Measurements from ENCODE around the gene PTPRG.
"Not testable (repeated sequence)": the region's sequence is repeated elsewhere in the genome, so short reads cannot be mapped to it uniquely, and the experiment has no call there.

- TF ChIP-seq, protein P1, sequence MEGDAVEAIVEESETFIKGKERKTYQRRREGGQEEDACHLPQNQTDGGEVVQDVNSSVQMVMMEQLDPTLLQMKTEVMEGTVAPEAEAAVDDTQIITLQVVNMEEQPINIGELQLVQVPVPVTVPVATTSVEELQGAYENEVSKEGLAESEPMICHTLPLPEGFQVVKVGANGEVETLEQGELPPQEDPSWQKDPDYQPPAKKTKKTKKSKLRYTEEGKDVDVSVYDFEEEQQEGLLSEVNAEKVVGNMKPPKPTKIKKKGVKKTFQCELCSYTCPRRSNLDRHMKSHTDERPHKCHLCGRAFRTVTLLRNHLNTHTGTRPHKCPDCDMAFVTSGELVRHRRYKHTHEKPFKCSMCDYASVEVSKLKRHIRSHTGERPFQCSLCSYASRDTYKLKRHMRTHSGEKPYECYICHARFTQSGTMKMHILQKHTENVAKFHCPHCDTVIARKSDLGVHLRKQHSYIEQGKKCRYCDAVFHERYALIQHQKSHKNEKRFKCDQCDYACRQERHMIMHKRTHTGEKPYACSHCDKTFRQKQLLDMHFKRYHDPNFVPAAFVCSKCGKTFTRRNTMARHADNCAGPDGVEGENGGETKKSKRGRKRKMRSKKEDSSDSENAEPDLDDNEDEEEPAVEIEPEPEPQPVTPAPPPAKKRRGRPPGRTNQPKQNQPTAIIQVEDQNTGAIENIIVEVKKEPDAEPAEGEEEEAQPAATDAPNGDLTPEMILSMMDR (conservative IDR thresholded peaks at IDR 0.05; ENCODE audit: low read depth, low read length) = not testable (repeated sequence)
- TF ChIP-seq EZH2 (IDR thresholded peaks at IDR 0.05; ENCODE audit: low read length, unreplicated experiment); EZH2phosphoT487 (IDR thresholded peaks at IDR 0.05; ENCODE audit: borderline replicate concordance, low read length): not testable (repeated sequence)
Observed at GRCh38 chr3:61816304-61816703, 254.9 kb downstream of the PTPRG start.

All from PC-3 (cell line).